ENCODE results near the gene MRTFA.

- TF ChIP-seq CTCF (IDR thresholded peaks at IDR 0.05) (no peak), POLR2A (IDR thresholded peaks at IDR 0.05) (no peak)
Measured at GRCh38 chr22:40638261-40638660, 1.7 kb upstream of the MRTFA start.

Data from thyroid gland (tissue), 4 donors.